Heart left ventricle (tissue), 13 donors: ENCODE results near the gene CRYGB.

ENCODE experiments used
- POLR2A ChIP-seq, 2 donors: fragments of 450-650 bp; IDR thresholded peaks; one replicate each; pipeline ENCODE4 v1.6.1; 2017; ENCODE audit warnings: antibody characterized with exemption in 2 of 2, mild to moderate bottlenecking in 2 of 2, moderate library complexity in 2 of 2
- TF ChIP-seq, protein P1 (sequence below), 12 donors: fragments of 200-600 bp; sonication (generic) in 4 of 12; IDR thresholded peaks; one replicate each; pipeline versions ENCODE4 v1.5.0 to v1.8.0; 2018 to 2022; ENCODE audit warnings: antibody characterized with exemption in 12 of 12, mild to moderate bottlenecking in 5 of 12
- donor health status: ischemic (EF 13 %, LVEDD 7.1; RV severe dilation, severe dysfunction).
- donor health status: DM: no; HTN: yes; CAD: no.
- donor health status: DM: no; HTN: no; CAD: no.
- donor health status: ischemic (EF 25% LVEDD 6.9; RV normal size, moderate dysfunction).
- donor health status: ischemic (EF 25% LVEDD 5.7; RV mildly dilated, moderate dysfunction).
- donor health status: ischemic (EF 35%, LVEDD 5.7; RV mildly dilated, moderate dysfunction).
- donor health status: nonischemic (EF 11% LVEDD 7.7; RV severe dilation, severe dysfunction).
- donor health status: DM: yes; HTN: yes; CAD: no.
- donor health status: PGD.
- donor health status: ischemic (EF 29% LVEDD 5.4; RV normal size, mild dysfunction).
- donor health status: nonischemic (EF 23%, LVEDD 6.1; RV moderate dilation, normal function).

DNA sequence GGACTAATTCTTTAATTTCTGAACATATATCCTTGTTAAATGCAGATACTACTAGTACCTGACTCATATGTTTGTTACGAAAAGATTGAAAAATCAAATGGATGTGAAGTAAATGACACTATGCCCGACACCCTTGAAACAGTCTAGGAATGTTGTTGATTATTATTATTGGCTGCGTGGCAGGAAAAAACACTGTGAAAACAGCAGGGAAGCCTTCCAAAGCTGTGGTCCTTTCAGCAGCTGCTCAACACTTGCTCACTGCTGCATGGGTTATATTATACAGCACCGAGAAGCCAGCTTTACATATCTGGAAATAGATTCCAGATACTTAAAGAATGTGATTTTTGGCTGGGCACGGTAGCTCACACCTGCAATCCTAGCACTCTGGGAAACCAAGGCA is 48.2 kb downstream of the CRYGB start:
- TF ChIP-seq, protein P1, sequence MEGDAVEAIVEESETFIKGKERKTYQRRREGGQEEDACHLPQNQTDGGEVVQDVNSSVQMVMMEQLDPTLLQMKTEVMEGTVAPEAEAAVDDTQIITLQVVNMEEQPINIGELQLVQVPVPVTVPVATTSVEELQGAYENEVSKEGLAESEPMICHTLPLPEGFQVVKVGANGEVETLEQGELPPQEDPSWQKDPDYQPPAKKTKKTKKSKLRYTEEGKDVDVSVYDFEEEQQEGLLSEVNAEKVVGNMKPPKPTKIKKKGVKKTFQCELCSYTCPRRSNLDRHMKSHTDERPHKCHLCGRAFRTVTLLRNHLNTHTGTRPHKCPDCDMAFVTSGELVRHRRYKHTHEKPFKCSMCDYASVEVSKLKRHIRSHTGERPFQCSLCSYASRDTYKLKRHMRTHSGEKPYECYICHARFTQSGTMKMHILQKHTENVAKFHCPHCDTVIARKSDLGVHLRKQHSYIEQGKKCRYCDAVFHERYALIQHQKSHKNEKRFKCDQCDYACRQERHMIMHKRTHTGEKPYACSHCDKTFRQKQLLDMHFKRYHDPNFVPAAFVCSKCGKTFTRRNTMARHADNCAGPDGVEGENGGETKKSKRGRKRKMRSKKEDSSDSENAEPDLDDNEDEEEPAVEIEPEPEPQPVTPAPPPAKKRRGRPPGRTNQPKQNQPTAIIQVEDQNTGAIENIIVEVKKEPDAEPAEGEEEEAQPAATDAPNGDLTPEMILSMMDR (IDR thresholded peaks at IDR 0.05) = no peak
- no peak for TF ChIP-seq POLR2A (IDR thresholded peaks at IDR 0.05)
